ENCODE results near the gene NCOA7. TPM values are rescaled to one million over a fixed set of nuclear protein-coding genes. Genes with fewer than 3 reads are reported as not detected.

Gene NCOA7
- total and polyA plus RNA-seq, 10 of the 15 experiments (the other 5 are each of a cell fraction or from before 2014, with no cell fraction given), result 18.9 to 50.3 (median 34.2) TPM

GRCh38 chr6:125824946-125825771 lies 34.4 kb downstream of the NCOA7 start:
- Histone ChIP-seq H3K36me3 (ENCODE audit: control insufficient read depth in 2 of 2, insufficient read depth in 2 of 2, low read length in 1 of 2) (peaks cover 0 to 6% of the 10 kb centered on the region in 2 experiments; a peak in 2 of 4 replicates), H2AFZ (ENCODE audit: control insufficient read depth, low read depth, low read length) (no peak overlapping the region), H3K4me3 (no peak overlapping the region), H4K20me1 (ENCODE audit: control insufficient read depth, insufficient read depth) (no peaks in the 10 kb centered on the region), H3K9ac (ENCODE audit: control insufficient read depth, insufficient read depth, low read length) (no peak overlapping the region), H3K79me2 (ENCODE audit: control insufficient read depth, insufficient read depth, low read length) (peaks cover 7% of the 10 kb centered on the region), H3K27me3 (replicated peaks in 1 of 2; ENCODE audit: control insufficient read depth in 2 of 2, insufficient read depth in 2 of 2, low read length in 1 of 2) (no peaks in the 10 kb centered on the region), H3K9me3 (replicated peaks; ENCODE audit: control insufficient read depth, insufficient read depth, low read length) (no peaks in the 10 kb centered on the region; the same call in 2 of the 3 replicates), H3K4me2 (ENCODE audit: control insufficient read depth, insufficient read depth) (no peak overlapping the region), H3K4me1 (ENCODE audit: control insufficient read depth, insufficient read depth, low read length) (no peaks in the 10 kb centered on the region), H3K27ac (ENCODE audit: control insufficient read depth, insufficient read depth) (no peak overlapping the region)
- ChIA-PET CTCF (interaction anchor here (1.1 to 2.8 kb wide), 5 partner anchors 10 to 149 kb away, joined by 3 to 9 read pairs (median 3); partner anchors contain the start of gene NCOA7), SMC1A (ENCODE audit: uncharacterized antibody, unreplicated experiment) (interaction anchor here (0.9 to 1.9 kb wide), 6 partner anchors 8 to 40 kb away, joined by 3 to 6 read pairs (median 4); no protein-coding TSS in a partner anchor), RAD21 (ENCODE audit: unreplicated experiment) (interaction anchor here (0.6 to 1.7 kb wide), 4 partner anchors 9 to 1381 kb away, joined by 4 to 8 read pairs (median 6); no protein-coding TSS in a partner anchor), POLR2A (interaction anchor here (0.6 to 1.0 kb wide), 4 partner anchors 9 to 47 kb away, joined by 3 to 5 read pairs (median 4); no protein-coding TSS in a partner anchor)
- 98% methylated on average over 8 of the region's 8 CpGs for WGBS (ENCODE audit: insufficient coverage, insufficient replicate concordance, low lambda C conversion rate, missing lambda C conversion rate)
- intact Hi-C loops (cut with micrococcal nuclease; ENCODE audit: unreplicated experiment) (no loop called here), in situ Hi-C loops (cut with MboI) (no loop called here)
- BruUV-seq (replicated peaks), result no TSS peak
- ATAC-seq (no peak), DNase-seq (ENCODE audit: low read depth, low spot score) (no peak), FAIRE-seq (no peak)
- TF ChIP-seq ESRRA (IDR thresholded peaks at IDR 0.05; ENCODE audit: low read length), result no peak
- TF ChIP-seq, protein P1, sequence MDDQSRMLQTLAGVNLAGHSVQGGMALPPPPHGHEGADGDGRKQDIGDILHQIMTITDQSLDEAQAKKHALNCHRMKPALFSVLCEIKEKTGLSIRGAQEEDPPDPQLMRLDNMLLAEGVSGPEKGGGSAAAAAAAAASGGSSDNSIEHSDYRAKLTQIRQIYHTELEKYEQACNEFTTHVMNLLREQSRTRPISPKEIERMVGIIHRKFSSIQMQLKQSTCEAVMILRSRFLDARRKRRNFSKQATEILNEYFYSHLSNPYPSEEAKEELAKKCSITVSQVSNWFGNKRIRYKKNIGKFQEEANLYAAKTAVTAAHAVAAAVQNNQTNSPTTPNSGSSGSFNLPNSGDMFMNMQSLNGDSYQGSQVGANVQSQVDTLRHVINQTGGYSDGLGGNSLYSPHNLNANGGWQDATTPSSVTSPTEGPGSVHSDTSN (IDR thresholded peaks at IDR 0.05; ENCODE audit: insufficient replicate concordance, low read depth, low read length), result no peak
- no peak for TF ChIP-seq E2F4 (IDR thresholded peaks at IDR 0.05; ENCODE audit: low read depth, low read length)
- TF ChIP-seq ATF3 (IDR thresholded peaks at IDR 0.05; ENCODE audit: borderline replicate concordance, extremely low read depth, low read depth, low read length), result no peak
- no peak for TF ChIP-seq SP1 (IDR thresholded peaks at IDR 0.05; ENCODE audit: low read depth, low read length)
- no peak for TF ChIP-seq EED (IDR thresholded peaks at IDR 0.05; ENCODE audit: low read depth)
- TF ChIP-seq, protein P2, sequence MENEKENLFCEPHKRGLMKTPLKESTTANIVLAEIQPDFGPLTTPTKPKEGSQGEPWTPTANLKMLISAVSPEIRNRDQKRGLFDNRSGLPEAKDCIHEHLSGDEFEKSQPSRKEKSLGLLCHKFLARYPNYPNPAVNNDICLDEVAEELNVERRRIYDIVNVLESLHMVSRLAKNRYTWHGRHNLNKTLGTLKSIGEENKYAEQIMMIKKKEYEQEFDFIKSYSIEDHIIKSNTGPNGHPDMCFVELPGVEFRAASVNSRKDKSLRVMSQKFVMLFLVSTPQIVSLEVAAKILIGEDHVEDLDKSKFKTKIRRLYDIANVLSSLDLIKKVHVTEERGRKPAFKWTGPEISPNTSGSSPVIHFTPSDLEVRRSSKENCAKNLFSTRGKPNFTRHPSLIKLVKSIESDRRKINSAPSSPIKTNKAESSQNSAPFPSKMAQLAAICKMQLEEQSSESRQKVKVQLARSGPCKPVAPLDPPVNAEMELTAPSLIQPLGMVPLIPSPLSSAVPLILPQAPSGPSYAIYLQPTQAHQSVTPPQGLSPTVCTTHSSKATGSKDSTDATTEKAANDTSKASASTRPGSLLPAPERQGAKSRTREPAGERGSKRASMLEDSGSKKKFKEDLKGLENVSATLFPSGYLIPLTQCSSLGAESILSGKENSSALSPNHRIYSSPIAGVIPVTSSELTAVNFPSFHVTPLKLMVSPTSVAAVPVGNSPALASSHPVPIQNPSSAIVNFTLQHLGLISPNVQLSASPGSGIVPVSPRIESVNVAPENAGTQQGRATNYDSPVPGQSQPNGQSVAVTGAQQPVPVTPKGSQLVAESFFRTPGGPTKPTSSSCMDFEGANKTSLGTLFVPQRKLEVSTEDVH (IDR thresholded peaks at IDR 0.05; ENCODE audit: low read depth, partially characterized antibody), result no peak
- TF ChIP-seq HDAC2 (IDR thresholded peaks at IDR 0.05), result no peak
- TF ChIP-seq ZNF622 (IDR thresholded peaks at IDR 0.05), result no peak
- TF ChIP-seq, protein P3, sequence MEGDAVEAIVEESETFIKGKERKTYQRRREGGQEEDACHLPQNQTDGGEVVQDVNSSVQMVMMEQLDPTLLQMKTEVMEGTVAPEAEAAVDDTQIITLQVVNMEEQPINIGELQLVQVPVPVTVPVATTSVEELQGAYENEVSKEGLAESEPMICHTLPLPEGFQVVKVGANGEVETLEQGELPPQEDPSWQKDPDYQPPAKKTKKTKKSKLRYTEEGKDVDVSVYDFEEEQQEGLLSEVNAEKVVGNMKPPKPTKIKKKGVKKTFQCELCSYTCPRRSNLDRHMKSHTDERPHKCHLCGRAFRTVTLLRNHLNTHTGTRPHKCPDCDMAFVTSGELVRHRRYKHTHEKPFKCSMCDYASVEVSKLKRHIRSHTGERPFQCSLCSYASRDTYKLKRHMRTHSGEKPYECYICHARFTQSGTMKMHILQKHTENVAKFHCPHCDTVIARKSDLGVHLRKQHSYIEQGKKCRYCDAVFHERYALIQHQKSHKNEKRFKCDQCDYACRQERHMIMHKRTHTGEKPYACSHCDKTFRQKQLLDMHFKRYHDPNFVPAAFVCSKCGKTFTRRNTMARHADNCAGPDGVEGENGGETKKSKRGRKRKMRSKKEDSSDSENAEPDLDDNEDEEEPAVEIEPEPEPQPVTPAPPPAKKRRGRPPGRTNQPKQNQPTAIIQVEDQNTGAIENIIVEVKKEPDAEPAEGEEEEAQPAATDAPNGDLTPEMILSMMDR (IDR thresholded peaks at IDR 0.05 in 2 of 3, conservative IDR thresholded peaks at IDR 0.05 in 1 of 3; ENCODE audit: control insufficient read depth in 2 of 3, extremely low read depth in 1 of 3, insufficient read depth in 1 of 3, low read depth in 3 of 3, low read length in 3 of 3), result no peak
- no peak for TF ChIP-seq GATAD2B (conservative IDR thresholded peaks at IDR 0.05; ENCODE audit: low read depth)
- TF ChIP-seq, protein P4, sequence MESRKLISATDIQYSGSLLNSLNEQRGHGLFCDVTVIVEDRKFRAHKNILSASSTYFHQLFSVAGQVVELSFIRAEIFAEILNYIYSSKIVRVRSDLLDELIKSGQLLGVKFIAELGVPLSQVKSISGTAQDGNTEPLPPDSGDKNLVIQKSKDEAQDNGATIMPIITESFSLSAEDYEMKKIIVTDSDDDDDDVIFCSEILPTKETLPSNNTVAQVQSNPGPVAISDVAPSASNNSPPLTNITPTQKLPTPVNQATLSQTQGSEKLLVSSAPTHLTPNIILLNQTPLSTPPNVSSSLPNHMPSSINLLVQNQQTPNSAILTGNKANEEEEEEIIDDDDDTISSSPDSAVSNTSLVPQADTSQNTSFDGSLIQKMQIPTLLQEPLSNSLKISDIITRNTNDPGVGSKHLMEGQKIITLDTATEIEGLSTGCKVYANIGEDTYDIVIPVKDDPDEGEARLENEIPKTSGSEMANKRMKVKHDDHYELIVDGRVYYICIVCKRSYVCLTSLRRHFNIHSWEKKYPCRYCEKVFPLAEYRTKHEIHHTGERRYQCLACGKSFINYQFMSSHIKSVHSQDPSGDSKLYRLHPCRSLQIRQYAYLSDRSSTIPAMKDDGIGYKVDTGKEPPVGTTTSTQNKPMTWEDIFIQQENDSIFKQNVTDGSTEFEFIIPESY (IDR thresholded peaks at IDR 0.05), result no peak

Data from GM12878 (cell line).